IMR-90 (cell line): ENCODE results near the gene POLR2F.

Experiments
- CEBPB ChIP-seq: IDR thresholded peaks from 2 replicates; pipeline ENCODE4 v1.6.1; 2012; ENCODE audit warnings: low read depth, low read length, improper control_type of control experiment
- CHD1 ChIP-seq: IDR thresholded peaks from 2 replicates; pipeline ENCODE4 v1.6.1; 2012; ENCODE audit warnings: low read depth, low read length, improper control_type of control experiment
- POLR2A ChIP-seq: IDR thresholded peaks from 2 replicates; pipeline ENCODE4 v1.6.1; 2012; ENCODE audit warnings: mild to moderate bottlenecking, low read depth, low read length
- RAD21 ChIP-seq: IDR thresholded peaks from 2 replicates; pipeline ENCODE4 v1.6.1; 2012; ENCODE audit warnings: low read length, improper control_type of control experiment
- RFX5 ChIP-seq: IDR thresholded peaks from 2 replicates; pipeline ENCODE4 v1.8.0; 2012; ENCODE audit warnings: low read depth, mild to moderate bottlenecking, low read length, moderate library complexity
- TF ChIP-seq, protein P1 (sequence below): conservative IDR thresholded peaks from 2 replicates; pipeline ENCODE4 v1.5.1; 2012; ENCODE audit warnings: mild to moderate bottlenecking, low read depth, low read length, improper control_type of control experiment

DNA sequence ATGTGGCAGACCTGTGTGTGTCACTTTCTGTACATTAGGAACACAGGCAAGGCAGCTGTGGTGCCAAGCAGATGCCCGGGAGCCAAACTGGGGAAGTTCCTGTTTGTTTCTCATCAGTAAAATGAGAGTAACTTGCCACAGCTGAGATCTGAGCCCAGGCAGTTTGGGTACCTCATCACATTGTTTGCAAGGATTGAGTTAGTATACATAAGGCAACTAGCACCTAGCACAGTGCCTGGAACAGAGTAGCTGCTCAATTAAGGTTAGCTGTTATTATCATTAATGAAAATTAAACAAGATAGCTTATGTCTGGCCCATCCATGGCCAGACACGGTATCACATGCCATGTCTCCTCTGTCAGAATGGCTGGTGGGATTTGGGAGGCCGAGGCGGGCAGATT, 23.0 kb downstream of the POLR2F start:
- TF ChIP-seq POLR2A (no peak), RAD21 (no peak), CHD1 (no peak), RFX5 (no peak), CEBPB (no peak)
- TF ChIP-seq, protein P1, sequence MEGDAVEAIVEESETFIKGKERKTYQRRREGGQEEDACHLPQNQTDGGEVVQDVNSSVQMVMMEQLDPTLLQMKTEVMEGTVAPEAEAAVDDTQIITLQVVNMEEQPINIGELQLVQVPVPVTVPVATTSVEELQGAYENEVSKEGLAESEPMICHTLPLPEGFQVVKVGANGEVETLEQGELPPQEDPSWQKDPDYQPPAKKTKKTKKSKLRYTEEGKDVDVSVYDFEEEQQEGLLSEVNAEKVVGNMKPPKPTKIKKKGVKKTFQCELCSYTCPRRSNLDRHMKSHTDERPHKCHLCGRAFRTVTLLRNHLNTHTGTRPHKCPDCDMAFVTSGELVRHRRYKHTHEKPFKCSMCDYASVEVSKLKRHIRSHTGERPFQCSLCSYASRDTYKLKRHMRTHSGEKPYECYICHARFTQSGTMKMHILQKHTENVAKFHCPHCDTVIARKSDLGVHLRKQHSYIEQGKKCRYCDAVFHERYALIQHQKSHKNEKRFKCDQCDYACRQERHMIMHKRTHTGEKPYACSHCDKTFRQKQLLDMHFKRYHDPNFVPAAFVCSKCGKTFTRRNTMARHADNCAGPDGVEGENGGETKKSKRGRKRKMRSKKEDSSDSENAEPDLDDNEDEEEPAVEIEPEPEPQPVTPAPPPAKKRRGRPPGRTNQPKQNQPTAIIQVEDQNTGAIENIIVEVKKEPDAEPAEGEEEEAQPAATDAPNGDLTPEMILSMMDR, result no peak
